ENCODE data around the gene KCNIP3.

Gene KCNIP3

DNA sequence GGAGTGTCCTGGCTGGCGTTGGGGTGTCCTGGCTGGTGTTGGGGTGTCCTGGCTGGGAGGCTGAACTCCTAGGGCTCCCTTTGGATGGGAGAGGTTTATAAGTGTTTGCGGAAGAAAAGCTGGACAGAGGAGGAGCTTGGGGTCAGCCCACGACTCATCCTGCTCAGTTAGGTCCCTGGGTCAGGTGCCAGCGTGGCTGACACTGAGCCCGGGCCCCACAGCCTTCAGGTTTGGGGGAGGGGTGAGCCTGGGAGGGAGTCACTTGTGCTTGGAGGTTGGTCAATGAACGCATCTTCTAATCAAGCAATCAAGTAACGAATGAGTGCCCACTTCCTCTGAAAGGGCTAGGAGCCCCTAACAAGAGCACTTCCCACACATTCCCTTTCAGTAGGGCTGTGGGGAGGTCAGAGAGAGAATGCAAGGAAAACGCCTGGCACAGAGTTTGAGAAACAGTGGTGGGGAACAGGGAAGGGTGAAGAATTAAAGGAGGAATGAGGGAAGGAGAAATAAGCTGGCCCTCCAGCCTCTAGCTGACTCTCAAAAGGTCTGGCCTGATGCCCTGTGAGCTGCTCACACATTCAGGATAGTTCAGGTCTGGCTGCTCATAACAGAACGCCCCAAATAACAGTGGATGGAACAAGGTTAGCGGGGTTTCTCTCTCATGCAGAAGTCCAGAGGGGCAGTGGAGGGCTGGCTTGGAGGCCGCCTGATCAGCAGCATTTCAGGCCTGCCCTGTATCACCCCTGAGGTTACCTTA is 670 bp downstream of the KCNIP3 start:
- no peak overlapping the region for H2AFZ ChIP-seq (ENCODE audit: low read depth)
- H3K27ac ChIP-seq, result no peak overlapping the region

DNA sequence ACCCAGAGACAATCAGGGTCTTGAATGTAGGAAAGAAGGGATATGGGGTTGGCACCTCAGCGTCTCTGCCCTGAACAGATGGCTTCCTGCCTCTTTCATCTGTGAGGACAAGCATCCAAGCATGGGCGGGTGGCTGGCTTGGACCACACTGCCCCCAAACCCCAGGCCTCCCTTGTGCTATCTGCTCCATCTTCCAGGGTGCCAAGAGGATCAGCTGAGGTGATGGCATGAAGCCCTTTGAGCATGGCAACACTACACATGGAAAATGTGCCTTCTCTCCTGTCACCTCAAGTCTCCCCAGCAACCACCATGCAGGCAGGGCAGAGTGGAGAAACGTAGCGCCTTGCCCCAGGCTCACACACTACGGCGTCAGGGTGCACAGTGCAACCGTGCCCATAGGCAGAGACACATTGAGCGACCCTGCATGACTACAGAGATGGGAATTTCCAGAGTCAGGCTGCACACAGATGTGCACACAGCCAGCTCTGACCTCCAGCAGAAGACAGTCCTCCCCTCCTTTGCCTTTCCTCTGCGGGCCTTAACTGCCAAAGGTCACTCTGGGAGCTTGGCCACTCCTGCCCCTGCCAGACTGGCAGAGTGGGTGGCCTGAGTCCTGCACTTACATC is 1.5 kb downstream of the KCNIP3 start:
- H3K79me2 ChIP-seq (ENCODE audit: insufficient read depth, low read depth), result no peaks in the 10 kb centered on the region
- TF ChIP-seq CTCF (conservative IDR thresholded peaks at IDR 0.05; ENCODE audit: low read depth, low read length), result no peak
- H3K27me3 ChIP-seq (ENCODE audit: insufficient read depth, low read depth), result no peaks in the 10 kb centered on the region; the same call in 1 of the 2 replicates
- H3K36me3 ChIP-seq (ENCODE audit: insufficient read depth), result no peaks in the 10 kb centered on the region
- H3K27ac ChIP-seq, result no peak overlapping the region
- H2AFZ ChIP-seq (ENCODE audit: low read depth), result no peak overlapping the region
- H3K9ac ChIP-seq, result no peak overlapping the region
- H4K20me1 ChIP-seq (ENCODE audit: insufficient read depth), result no peaks in the 10 kb centered on the region
- no peak overlapping the region for H3K4me2 ChIP-seq
- no peaks in the 10 kb centered on the region for H3K4me1 ChIP-seq (ENCODE audit: low read depth, poor library complexity, severe bottlenecking)
- H3K4me3 ChIP-seq (IDR thresholded peaks at IDR 0.05; ENCODE audit: insufficient read depth, low read depth, low read length), result no peak overlapping the region

More for the DNA sequence above, 670 bp downstream of the KCNIP3 start:
- no peak for TF ChIP-seq CTCF (conservative IDR thresholded peaks at IDR 0.05; ENCODE audit: low read depth, low read length)
- Histone ChIP-seq H3K79me2 (ENCODE audit: insufficient read depth, low read depth) (no peaks in the 10 kb centered on the region), H3K9ac (no peak overlapping the region), H3K4me1 (ENCODE audit: low read depth, poor library complexity, severe bottlenecking) (no peaks in the 10 kb centered on the region), H3K4me3 (IDR thresholded peaks at IDR 0.05; ENCODE audit: insufficient read depth, low read depth, low read length) (no peak overlapping the region), H4K20me1 (ENCODE audit: insufficient read depth) (no peaks in the 10 kb centered on the region), H3K36me3 (ENCODE audit: insufficient read depth) (no peaks in the 10 kb centered on the region), H3K4me2 (no peak overlapping the region), H3K27me3 (ENCODE audit: insufficient read depth, low read depth) (no peaks in the 10 kb centered on the region; the same call in 1 of the 2 replicates)

- H2AFZ ChIP-seq (ENCODE audit: low read depth), result no peak overlapping the region
- H4K20me1 ChIP-seq (ENCODE audit: insufficient read depth), result no peaks in the 10 kb centered on the region
- H3K27ac ChIP-seq, result no peak overlapping the region
- no peaks in the 10 kb centered on the region; the same call in 1 of the 2 replicates for H3K27me3 ChIP-seq (ENCODE audit: insufficient read depth, low read depth)
- no peaks in the 10 kb centered on the region for H3K4me1 ChIP-seq (ENCODE audit: low read depth, poor library complexity, severe bottlenecking)
- no peak overlapping the region for H3K9ac ChIP-seq
- H3K36me3 ChIP-seq (ENCODE audit: insufficient read depth), result no peaks in the 10 kb centered on the region
- H3K4me3 ChIP-seq (IDR thresholded peaks at IDR 0.05; ENCODE audit: insufficient read depth, low read depth, low read length), result no peak overlapping the region
- H3K4me2 ChIP-seq, result no peak overlapping the region
- no peak for TF ChIP-seq CTCF (conservative IDR thresholded peaks at IDR 0.05; ENCODE audit: low read depth, low read length)
- H3K79me2 ChIP-seq (ENCODE audit: insufficient read depth, low read depth), result no peaks in the 10 kb centered on the region
Measured at GRCh38 chr2:95299961-95300360, 2.8 kb downstream of the KCNIP3 start.

- no peaks in the 10 kb centered on the region for H4K20me1 ChIP-seq (ENCODE audit: insufficient read depth)
- no peak overlapping the region for H3K4me3 ChIP-seq (IDR thresholded peaks at IDR 0.05; ENCODE audit: insufficient read depth, low read depth, low read length)
- no peaks in the 10 kb centered on the region; the same call in 1 of the 2 replicates for H3K27me3 ChIP-seq (ENCODE audit: insufficient read depth, low read depth)
- H3K36me3 ChIP-seq (ENCODE audit: insufficient read depth), result no peaks in the 10 kb centered on the region
- H3K4me1 ChIP-seq (ENCODE audit: low read depth, poor library complexity, severe bottlenecking), result no peaks in the 10 kb centered on the region
- H3K27ac ChIP-seq, result no peak overlapping the region
- no peak for TF ChIP-seq CTCF (conservative IDR thresholded peaks at IDR 0.05; ENCODE audit: low read depth, low read length)
- no peak overlapping the region for H2AFZ ChIP-seq (ENCODE audit: low read depth)
- H3K9ac ChIP-seq, result no peak overlapping the region
- no peak overlapping the region for H3K4me2 ChIP-seq
- no peaks in the 10 kb centered on the region for H3K79me2 ChIP-seq (ENCODE audit: insufficient read depth, low read depth)
Measured at GRCh38 chr2:95300450-95300849, 3.3 kb downstream of the KCNIP3 start.
